Lower leg skin (tissue), 4 donors: ENCODE data around the gene CELF1. TPM values are rescaled to one million over a fixed set of nuclear protein-coding genes. Genes with fewer than 3 reads are reported as not detected.

Experiments used
- DNase-seq, 2 donors: peaks; one replicate each; pipeline ENCODE4 v3.0.0-alpha.2; 2019; ENCODE audit warnings: low spot score in 2 of 2
- H3K4me3 ChIP-seq: fragments of 200-600 bp; sonication (generic); 2 replicates; pipeline ENCODE4 v1.5.1; 2017; ENCODE audit warnings: mild to moderate bottlenecking, low read depth; ENCODE audit not compliant: poor library complexity, severe bottlenecking
- CTCF ChIP-seq, 3 donors: fragments of 450-650 bp; IDR thresholded peaks; one replicate each; pipeline ENCODE4 v1.5.1; 2016; ENCODE audit warnings: antibody characterized with exemption in 3 of 3, mild to moderate bottlenecking in 3 of 3, moderate library complexity in 2 of 3
- POLR2A ChIP-seq, 2 donors: fragments of 450-650 bp; IDR thresholded peaks; one replicate each; pipeline ENCODE4 v1.6.1; 2016 to 2017; ENCODE audit warnings: antibody characterized with exemption in 2 of 2, mild to moderate bottlenecking in 1 of 2, moderate library complexity in 1 of 2
- WGBS, 2 donors: methylation state at CpG; one replicate each; pipeline ENCODE4 v1.1.5; 2018; 5-methylcytosine and 5-hydroxymethylcytosine counted together
- intact Hi-C: fragments of 100-400 bp; cut with DNase I; formaldehyde crosslinking; loops from one replicate; pipeline ENCODE4 v1.15.0; 2023; ENCODE audit warnings: low total_unique reads
- total RNA-seq, 4 donors: library from RNA; depleted of rRNA; stranded (reverse); fragments of >200 nt; gene quantifications; one replicate each; pipeline ENCODE4 v1.1.0, GENCODE V29; 2016

Gene CELF1
- total RNA-seq, 4 donors from 2014 or later: 58.1 to 87.1 (median 78.5) TPM

GRCh38 chr11:47433157-47433556, 119.8 kb downstream of the CELF1 start:
- no peak overlapping the region for H3K4me3 ChIP-seq
- WGBS, 2 donors: 67 to 71% methylated on average over 3 of the region's 3 CpGs
- intact Hi-C loops: no loop called here
- TF ChIP-seq POLR2A (IDR thresholded peaks at IDR 0.05) (no peak), CTCF (IDR thresholded peaks at IDR 0.05) (no peak)
- no peak for DNase-seq

- no peak for DNase-seq
- intact Hi-C loops: no loop called here
- TF ChIP-seq CTCF (IDR thresholded peaks at IDR 0.05): no peak
- TF ChIP-seq POLR2A (IDR thresholded peaks at IDR 0.05): no peak
- H3K4me3 ChIP-seq: no peak overlapping the region
- 88 to 95% methylated on average over 9 of the region's 9 CpGs for WGBS, 2 donors
Measured at GRCh38 chr11:47431356-47432083, 121.4 kb downstream of the CELF1 start.

- no peak for DNase-seq
- intact Hi-C loops: no loop called here
- no peak overlapping the region for H3K4me3 ChIP-seq
- WGBS, 2 donors: 75 to 78% methylated on average over 5 of the region's 5 CpGs
- TF ChIP-seq CTCF (IDR thresholded peaks at IDR 0.05): no peak
- no peak for TF ChIP-seq POLR2A (IDR thresholded peaks at IDR 0.05)
Measured at GRCh38 chr11:47430524-47430923, 122.4 kb downstream of the CELF1 start.

DNA sequence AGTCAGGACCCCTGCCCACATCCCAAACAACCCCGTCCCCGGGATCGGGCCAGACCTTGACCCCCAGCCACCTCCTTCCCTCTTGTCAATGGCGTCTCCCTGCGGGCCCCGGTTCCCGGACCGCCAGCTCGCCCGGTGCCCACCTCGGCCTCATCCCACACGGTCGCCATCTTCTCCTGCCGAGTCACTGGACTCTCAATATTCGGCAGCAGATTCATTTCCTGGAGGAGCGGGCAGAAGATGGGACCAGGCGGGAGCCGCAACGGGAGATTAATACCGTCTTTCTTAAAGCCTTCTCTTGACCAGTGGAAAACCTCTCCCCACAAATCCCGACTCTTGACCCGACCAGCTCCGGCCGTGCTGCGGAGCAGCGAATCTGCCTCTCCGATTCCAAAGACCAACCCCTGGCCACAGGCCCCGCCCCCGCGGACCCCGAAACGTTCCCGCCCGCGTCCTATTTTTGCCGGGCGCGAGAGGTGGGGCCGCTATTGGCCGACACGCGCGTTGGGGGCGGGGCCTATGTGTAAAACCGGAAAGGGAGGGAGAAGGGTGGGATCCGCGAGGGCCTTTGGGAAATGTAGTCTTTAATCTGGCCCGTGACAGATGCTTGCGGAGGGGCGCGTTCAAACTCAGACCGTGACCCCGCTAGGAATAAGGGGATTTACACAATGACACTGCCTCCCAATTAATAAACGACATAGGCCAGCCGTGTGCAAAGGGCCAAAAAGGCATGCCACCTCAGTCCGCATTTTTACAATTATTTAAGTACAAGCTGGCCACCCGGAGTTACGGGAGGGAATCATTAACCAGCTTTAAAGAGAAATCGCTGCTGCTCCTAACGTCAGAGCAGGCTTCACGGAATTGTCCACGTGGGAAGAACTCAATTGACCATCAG, 126.6 kb downstream of the CELF1 start, which contains the start of gene PSMC3:
PSMC3 (minus strand) TSS at position 378 of the 895 bp plus-strand sequence; CDS start at position 218, 160 bp downstream.
- H3K4me3 ChIP-seq: peak within 1 kb of the TSS; percentile 82
- peak in 1 of 2 donors; percentile 3 for TF ChIP-seq POLR2A (IDR thresholded peaks at IDR 0.05)
- TF ChIP-seq CTCF (IDR thresholded peaks at IDR 0.05): no peak
- 1% methylated on average over 56 to 62 of the region's 62 CpGs for WGBS, 2 donors
- intact Hi-C loops: no loop called here
- DNase-seq: peak; percentile 97 to 100

- 0% methylated on average over 14 of the region's 14 CpGs for WGBS, 2 donors
- no peak for DNase-seq
- intact Hi-C loops: no loop called here
- peak overlapping the region; percentile 82 for H3K4me3 ChIP-seq
- no peak for TF ChIP-seq CTCF (IDR thresholded peaks at IDR 0.05)
- no peak for TF ChIP-seq POLR2A (IDR thresholded peaks at IDR 0.05)
Measured at GRCh38 chr11:47425611-47426010, 127.3 kb downstream of the CELF1 start.
